Measurements from ENCODE around the gene SPATA7. TPM values are rescaled to one million over a fixed set of nuclear protein-coding genes. Genes with fewer than 3 reads are reported as not detected.

Gene SPATA7
- total and polyA plus RNA-seq, 4 donors = 2.9 to 5.0 (median 4.4) TPM

- no peak for DNase-seq (ENCODE audit: low spot score)
- WGBS = 96% methylated on average over 7 of the region's 7 CpGs
- H3K4me3 ChIP-seq (ENCODE audit: low read depth in 1 of 3, low read length in 3 of 3) = no peak overlapping the region
- H3K27ac ChIP-seq (ENCODE audit: low read depth in 1 of 2, low read length in 2 of 2) = no peak overlapping the region
- no peaks in the 10 kb centered on the region for H3K9me3 ChIP-seq (ENCODE audit: control insufficient read depth in 4 of 4, low read length in 3 of 4)
- H3K9ac ChIP-seq (ENCODE audit: low read depth in 1 of 2, low read length in 2 of 2) = no peak overlapping the region
- TF ChIP-seq CTCF (IDR thresholded peaks at IDR 0.05; ENCODE audit: low read depth, low read length, missing input control) (no peak), YY1 (IDR thresholded peaks at IDR 0.05) (no peak), JUND (IDR thresholded peaks at IDR 0.05) (no peak), TAF1 (conservative IDR thresholded peaks at IDR 0.05) (no peak), RXRA (IDR thresholded peaks at IDR 0.05) (no peak), HNF4A (conservative IDR thresholded peaks at IDR 0.05) (no peak), GABPA (IDR thresholded peaks at IDR 0.05 in 1 of 2, conservative IDR thresholded peaks at IDR 0.05 in 1 of 2) (no peak), RAD21 (IDR thresholded peaks at IDR 0.05) (no peak), EGR1 (IDR thresholded peaks at IDR 0.05; ENCODE audit: low read depth in 2 of 2) (no peak), HNF4G (IDR thresholded peaks at IDR 0.05) (no peak), ATF3 (IDR thresholded peaks at IDR 0.05) (no peak), NR2F2 (IDR thresholded peaks at IDR 0.05) (no peak), FOXA2 (IDR thresholded peaks at IDR 0.05) (no peak)
- TF ChIP-seq, protein P1, sequence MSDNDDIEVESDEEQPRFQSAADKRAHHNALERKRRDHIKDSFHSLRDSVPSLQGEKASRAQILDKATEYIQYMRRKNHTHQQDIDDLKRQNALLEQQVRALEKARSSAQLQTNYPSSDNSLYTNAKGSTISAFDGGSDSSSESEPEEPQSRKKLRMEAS (IDR thresholded peaks at IDR 0.05) = no peak
- TF ChIP-seq, protein P2, sequence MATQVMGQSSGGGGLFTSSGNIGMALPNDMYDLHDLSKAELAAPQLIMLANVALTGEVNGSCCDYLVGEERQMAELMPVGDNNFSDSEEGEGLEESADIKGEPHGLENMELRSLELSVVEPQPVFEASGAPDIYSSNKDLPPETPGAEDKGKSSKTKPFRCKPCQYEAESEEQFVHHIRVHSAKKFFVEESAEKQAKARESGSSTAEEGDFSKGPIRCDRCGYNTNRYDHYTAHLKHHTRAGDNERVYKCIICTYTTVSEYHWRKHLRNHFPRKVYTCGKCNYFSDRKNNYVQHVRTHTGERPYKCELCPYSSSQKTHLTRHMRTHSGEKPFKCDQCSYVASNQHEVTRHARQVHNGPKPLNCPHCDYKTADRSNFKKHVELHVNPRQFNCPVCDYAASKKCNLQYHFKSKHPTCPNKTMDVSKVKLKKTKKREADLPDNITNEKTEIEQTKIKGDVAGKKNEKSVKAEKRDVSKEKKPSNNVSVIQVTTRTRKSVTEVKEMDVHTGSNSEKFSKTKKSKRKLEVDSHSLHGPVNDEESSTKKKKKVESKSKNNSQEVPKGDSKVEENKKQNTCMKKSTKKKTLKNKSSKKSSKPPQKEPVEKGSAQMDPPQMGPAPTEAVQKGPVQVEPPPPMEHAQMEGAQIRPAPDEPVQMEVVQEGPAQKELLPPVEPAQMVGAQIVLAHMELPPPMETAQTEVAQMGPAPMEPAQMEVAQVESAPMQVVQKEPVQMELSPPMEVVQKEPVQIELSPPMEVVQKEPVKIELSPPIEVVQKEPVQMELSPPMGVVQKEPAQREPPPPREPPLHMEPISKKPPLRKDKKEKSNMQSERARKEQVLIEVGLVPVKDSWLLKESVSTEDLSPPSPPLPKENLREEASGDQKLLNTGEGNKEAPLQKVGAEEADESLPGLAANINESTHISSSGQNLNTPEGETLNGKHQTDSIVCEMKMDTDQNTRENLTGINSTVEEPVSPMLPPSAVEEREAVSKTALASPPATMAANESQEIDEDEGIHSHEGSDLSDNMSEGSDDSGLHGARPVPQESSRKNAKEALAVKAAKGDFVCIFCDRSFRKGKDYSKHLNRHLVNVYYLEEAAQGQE (IDR thresholded peaks at IDR 0.05) = no peak
- no peaks in the 10 kb centered on the region for H3K4me1 ChIP-seq (ENCODE audit: control insufficient read depth in 4 of 4, insufficient read depth in 4 of 4, low read length in 3 of 4)
- peaks cover 8 to 54% (median 27%) of the 10 kb centered on the region in 4 donors for H3K36me3 ChIP-seq (ENCODE audit: control insufficient read depth in 4 of 4, insufficient read depth in 3 of 4, low read depth in 1 of 4, low read length in 3 of 4)
- no peaks in the 10 kb centered on the region for H3K27me3 ChIP-seq (ENCODE audit: control insufficient read depth in 4 of 4, insufficient read depth in 4 of 4, low read length in 3 of 4)
These were observed 85.3 kb downstream of the SPATA7 start for GRCh38 chr14:88470542-88471440.

GRCh38 chr14:88473791-88474190 is 88.3 kb downstream of the SPATA7 start:
- Histone ChIP-seq H3K27ac (ENCODE audit: low read depth in 1 of 2, low read length in 2 of 2) (no peak overlapping the region), H3K9me3 (ENCODE audit: control insufficient read depth in 4 of 4, low read length in 3 of 4) (no peaks in the 10 kb centered on the region), H3K4me3 (ENCODE audit: low read depth in 1 of 3, low read length in 3 of 3) (no peak overlapping the region), H3K36me3 (ENCODE audit: control insufficient read depth in 4 of 4, insufficient read depth in 3 of 4, low read depth in 1 of 4, low read length in 3 of 4) (peaks cover 6 to 52% (median 26%) of the 10 kb centered on the region in 4 donors), H3K27me3 (ENCODE audit: control insufficient read depth in 4 of 4, insufficient read depth in 4 of 4, low read length in 3 of 4) (no peaks in the 10 kb centered on the region), H3K4me1 (ENCODE audit: control insufficient read depth in 4 of 4, insufficient read depth in 4 of 4, low read length in 3 of 4) (no peaks in the 10 kb centered on the region), H3K9ac (ENCODE audit: low read depth in 1 of 2, low read length in 2 of 2) (no peak overlapping the region)
- no peak for TF ChIP-seq NR2F2 (IDR thresholded peaks at IDR 0.05)
- TF ChIP-seq FOXA2 (IDR thresholded peaks at IDR 0.05) = no peak
- no peak for TF ChIP-seq CTCF (IDR thresholded peaks at IDR 0.05; ENCODE audit: low read depth, low read length, missing input control)
- no peak for TF ChIP-seq RXRA (IDR thresholded peaks at IDR 0.05)
- TF ChIP-seq SP1 (IDR thresholded peaks at IDR 0.05) = no peak
- no peak for TF ChIP-seq TAF1 (conservative IDR thresholded peaks at IDR 0.05)
- TF ChIP-seq HNF4A (conservative IDR thresholded peaks at IDR 0.05) = no peak
- TF ChIP-seq, protein P2 (IDR thresholded peaks at IDR 0.05) = no peak
- no peak for DNase-seq (ENCODE audit: low spot score)
- WGBS = 73% methylated on average over 1 of the region's 1 CpG
